ENCODE results near the gene PPP1R3E.

Gene PPP1R3E

GRCh38 chr14:23248601-23249000 lies 54.1 kb downstream of the PPP1R3E start:
- DNase-seq (ENCODE audit: low spot score): no peak
